Measurements from ENCODE around the gene TUBA4A.
"Not testable (repeated sequence)": the region's sequence is repeated elsewhere in the genome, so short reads cannot be mapped to it uniquely, and the experiment has no call there.

TUBA4A gene
- 155 to 242 reads per million in 2 donors for total RNA-seq

DNA sequence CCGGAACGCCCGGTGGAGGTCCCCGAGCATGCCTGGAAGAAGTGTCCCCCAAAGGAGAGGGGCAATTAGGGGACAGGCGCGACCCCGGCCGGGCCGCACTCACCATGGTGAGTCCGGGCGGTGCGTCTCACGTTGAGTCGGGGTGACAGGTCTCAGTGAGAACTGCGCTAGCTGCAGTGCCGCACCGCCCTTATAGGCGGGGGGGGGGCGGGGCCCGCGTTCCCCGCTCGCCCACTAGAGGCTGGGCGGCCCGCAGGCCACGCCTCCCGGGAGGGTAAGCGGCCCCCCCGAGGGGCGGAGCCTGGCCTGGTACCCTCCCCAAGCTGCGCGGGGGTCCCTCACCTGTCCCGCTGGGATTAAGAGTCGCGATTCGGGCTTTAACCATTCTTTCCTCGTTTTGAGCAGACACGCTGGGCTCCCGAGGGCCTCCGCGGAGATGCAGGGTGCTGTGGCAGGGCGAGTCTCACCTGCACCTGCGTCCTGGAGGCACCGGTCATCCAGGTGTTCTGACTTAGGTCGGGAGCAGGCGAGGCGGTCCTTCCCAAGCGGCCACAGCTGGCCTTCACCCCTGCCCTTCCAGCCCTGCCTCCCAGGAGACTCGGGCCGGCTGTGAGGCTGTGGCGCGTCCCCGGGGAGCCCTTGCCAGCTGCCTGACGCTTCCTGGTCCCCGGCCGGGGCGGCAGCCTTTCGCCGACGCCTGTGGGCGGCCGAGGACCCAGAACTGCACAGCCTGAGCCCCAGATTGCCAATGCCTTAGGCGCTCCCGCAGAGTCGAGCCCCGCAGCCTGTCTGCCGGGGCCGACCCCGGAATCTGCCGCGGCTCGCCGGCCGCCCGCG, at the start of gene TUBA4A:
Gene TUBA4A (minus strand): TSS at position 166 of the 837 bp plus-strand sequence. CDS start 60 bp downstream, at position 106.
- peak; percentile 82 to 92 (median 89) for DNase-seq

DNA sequence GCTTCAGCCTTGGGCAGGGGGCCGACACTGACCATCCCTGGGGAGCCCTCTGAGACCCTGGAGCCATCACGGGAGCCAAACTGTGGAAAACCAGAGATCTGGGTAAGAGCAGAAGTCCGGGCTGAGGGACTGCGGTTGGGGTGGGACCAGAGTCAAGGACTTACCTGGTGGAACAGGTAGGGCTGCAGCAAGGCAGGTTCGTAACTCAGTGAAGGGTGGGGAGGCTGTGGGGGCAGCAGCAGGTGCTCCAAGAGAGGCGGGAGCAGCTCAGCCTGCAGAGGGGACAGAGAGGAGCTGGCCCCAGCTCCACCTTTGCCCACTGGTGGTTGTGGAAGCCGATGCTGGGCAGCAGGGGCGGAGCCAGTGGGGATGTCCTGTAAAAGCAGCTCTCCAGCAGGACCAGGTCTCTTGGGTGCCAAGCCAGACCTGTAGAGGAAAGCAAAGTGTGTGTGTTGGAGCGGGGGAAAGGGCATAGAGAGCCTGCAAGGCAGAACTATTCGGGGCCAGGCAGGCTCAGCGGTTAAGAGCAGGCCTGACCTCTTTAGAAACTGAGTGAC, 48.8 kb upstream of the TUBA4A start:
- no peak for DNase-seq

GRCh38 chr2:219300022-219300421, 46.3 kb upstream of the TUBA4A start:
- DNase-seq, result no peak

DNA sequence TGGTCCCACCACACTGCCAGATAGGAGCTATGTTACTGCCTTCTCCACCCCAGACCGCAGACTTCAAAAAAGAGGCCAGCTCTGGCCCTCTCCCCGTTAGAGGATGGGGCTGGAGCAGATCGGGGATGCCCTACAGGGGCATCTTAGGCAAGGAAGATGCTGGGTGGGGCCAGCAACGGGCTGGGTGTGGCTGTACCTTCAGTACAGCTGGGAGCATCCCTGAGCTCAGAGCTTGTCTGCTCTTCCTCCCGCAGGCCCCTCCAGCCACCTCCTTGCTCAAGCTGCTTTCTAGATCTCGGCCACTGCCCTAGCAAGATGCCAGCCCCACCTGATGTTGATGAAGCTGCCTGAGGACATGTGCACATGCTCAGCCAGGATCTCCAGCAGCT, 45.6 kb upstream of the TUBA4A start:
- DNase-seq, result no peak

DNA sequence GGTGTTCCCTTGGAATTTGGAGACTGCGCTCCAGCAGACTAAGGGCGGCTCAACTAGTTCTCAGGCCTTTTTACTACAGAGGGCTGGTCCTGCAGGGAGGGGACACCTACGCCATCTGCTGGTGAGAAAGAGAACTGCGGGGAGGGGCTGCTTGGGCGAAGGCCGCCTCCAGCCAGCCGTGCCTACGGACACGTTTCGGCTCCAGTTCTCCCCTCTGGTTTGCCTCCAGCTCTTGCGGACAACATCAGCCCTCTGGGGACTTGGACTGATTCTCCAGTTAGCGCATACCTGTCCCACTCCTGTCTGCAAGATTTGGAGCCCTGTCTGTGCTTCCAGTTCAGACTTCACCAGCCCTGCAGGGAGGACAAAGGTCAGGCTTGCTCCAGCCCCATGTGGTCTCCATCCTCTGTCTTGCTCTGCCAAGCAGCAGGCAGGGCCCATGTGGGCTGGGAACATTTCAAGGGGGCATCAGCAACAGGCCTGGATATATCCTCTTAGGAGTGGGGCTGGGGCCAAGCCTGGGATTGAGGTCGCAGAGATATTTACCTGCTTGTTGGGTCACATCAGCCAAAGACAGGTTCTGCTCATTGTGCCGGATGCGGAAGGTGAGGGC, 45.1 kb upstream of the TUBA4A start:
- peak; percentile 64 to 91 (median 76) for DNase-seq

- DNase-seq, result no peak
Observed at GRCh38 chr2:219297766-219298456, 44.2 kb upstream of the TUBA4A start.

DNA sequence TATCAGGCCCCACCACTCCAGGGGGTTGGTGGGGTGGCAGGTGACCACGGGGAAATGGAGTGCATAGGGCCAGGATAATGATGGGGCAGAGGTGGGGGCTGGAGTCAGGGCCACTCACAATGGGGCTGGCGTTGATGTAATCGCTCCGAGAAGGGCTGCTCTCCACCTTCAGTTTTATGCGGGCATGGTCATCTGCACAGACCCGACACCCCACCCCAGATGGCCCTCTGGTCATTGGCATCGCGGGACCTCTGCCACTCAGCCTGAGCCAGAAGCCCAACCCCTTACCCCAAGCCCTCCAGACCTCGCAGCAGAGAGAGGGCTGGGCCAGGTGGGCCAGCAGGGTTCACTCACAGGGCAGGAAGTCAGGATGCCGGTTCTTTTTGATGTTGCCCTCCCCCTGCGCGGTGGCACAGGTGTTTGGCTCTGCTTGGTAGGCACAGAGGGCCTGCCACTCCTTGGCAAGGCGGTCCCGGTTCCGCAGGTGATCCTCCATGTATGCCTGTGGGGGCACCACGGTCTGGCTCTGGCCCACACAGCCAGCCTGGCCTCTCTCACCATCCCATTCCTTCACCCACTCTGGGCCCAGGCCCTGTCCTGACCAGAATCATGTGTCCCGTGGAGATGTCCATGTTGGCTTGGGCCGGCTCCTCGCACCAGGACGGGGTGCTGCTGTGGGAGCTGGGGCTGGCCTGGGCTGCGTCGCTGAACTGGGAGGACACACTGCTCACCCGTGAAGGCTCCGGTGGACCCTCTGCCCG, 43.1 kb upstream of the TUBA4A start:
- no peak for DNase-seq

DNA sequence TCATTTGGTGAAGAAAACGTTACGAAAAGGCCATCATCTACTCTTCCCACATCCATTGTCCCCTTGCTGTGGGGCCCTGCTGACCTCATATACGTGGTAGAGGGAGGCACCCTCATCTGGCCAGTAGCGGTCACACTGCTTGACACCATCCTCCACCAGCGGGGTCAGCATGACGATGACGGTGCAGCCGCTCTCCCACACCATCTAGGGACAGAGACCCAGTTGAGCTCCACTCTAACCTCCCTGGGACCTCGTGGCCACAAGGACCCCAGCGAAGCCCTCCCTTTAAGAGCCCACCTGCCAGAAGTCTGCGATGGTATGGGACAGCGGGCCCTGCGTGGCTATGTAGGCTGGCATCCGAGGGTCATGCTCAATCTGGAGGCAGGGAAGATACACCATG, 42.4 kb upstream of the TUBA4A start:
- DNase-seq, result no peak

DNA sequence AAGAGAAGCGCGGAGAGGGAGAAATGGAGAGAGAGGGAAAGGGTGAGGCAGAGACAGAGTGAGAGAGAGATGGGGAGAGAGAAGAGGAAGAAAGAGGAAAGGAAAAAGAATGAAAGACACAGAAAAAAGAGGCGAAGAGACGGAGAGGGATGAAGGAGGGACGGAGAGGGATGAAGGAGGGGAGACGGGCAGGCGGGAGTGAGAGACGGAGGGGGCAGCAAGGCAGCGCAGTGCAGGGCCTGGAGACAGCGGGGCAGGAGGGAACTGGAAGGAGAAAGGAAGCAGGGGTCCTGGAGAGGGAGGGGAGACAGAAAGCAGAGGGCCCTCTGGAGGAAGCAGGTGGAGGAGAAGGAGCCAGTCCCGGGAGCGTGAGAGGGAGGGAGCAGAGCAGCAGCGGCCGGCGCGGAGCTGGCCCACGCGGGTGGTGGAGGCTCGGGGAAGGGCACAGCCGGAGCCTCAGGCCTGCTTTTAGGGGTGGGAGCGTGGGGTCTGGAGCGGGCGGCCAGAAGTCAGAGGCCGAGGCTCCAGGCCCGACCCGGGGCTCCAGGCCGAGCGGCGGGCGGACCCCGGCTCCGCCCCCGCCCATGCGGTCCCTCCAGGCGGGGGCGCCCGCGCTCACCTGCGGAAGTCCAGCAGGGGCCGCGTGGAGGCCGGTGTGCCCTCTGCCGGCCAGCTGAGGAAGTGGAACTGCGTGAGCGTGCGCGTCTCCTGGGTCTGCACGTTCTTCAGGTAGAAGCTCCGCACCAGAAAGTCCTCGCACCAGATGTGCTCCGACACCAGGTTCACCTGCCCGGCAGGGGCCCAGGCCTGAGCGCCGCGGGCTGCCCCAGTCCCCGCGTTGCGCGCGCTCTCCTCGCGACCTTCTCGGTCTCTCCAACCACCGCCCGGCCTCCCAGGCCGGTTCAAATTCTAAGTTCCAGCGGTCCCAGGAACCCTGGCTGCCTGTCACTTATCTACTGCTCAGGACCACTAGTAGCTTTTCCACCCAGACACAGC, 40.9 kb upstream of the TUBA4A start:
- DNase-seq, result peak; percentile 82 to 89 (median 84)

DNA sequence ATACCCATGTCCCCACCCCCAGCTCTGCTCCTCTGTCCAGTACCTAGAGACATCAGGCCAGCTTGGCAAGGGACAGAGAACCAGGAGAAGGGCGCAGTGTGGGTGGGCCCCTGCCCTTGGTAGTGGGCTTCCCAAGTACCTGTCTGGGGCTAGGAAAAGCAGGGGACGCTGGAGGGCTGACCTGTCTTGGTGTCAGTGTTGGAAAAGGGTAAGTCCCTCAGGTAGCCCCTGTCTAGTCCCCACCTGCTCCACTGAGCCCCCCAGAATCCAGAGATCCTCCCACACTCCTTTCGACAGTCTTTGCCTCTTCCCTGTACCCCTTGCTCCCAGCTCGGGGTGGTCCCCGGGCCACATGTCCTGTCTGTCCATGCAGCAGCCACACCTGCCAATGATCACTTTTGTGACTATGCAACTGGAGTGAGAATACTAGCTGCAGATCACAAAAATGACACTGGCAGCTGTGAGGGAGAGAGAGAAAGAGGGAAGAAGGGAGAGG, 40.1 kb upstream of the TUBA4A start:
- no peak for DNase-seq

DNA sequence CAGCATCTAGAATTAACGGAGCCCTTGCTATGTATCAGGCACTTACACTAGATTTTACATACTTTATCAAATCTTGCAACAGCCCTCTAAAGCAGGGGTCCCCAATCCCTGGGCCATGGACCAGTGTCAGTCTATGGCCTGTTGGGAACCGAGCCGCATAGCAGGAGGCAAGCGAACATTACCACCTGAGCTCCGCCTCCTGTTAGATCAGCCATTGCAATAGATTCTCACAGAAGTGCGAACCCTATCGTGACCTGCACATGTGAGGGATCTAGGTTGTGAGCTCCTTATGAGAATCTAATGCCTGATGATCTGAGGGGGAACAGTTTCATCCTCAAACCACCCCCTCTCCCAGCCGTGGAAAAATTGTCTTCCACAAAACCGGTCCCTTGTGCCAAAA, 38.9 kb upstream of the TUBA4A start:
- DNase-seq, result no peak

GRCh38 chr2:219291910-219292490, 38.3 kb upstream of the TUBA4A start:
- no peak for DNase-seq

DNA sequence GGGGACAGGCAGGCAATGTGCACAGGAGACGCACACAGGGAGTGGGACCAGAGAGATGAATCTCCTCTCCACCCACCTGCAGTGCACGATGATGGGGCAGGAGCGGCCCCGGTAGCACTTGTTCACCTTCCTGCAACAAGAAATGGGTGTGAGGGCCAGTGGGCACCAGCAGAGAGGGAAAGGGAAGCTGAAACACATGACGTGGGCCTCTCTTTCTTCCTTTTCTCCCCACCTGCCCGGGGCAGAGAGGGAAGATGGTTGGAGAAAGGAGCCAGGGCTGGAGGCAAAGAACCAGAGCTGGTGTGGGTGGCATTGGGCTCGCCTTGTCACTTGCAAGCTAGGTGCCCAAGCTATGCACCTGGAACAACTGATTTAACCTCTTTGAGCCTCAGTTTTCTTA, 37.7 kb upstream of the TUBA4A start:
- no peak for DNase-seq

DNA sequence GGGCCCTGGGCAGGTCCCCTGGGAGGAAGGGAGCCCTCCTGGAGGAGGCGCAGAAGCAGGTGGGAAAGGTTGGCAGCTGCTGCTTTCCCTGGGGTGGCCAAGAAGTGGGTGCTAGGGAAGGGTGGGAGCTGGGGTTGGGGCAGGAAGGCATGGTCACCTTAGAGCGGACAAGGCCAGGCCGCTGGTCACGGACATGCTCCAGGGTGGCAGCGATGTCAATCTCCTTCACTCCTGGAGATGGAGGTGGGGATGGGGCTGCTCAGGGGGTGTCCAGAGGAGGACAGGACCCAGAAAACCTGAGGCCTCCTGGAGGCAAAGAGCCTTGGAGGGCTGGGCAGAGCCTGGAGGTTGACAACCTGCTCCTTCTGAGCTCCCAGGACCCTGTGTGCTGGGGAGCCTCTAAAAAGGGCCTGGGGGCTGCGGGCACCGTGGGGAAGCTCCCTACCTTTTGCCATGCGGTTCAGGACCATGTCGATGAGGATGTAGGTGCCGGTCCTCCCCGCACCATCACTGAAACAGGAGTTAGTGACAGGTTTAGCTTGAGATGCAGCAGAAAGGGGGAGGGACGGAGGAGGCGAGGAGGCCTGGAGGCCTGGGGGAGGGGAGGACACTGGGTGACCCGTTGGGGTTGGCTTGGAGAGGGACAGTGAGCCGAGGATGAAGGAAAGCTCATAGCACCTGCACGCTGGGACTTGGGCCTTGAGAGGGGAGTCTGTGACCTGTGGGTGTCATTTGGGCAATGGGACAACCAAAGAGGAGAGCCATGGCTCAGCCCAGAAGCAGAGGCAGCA, 36.9 kb upstream of the TUBA4A start:
- no peak for DNase-seq

GRCh38 chr2:219289537-219290361, 36.0 kb upstream of the TUBA4A start:
- DNase-seq, result no peak

DNA sequence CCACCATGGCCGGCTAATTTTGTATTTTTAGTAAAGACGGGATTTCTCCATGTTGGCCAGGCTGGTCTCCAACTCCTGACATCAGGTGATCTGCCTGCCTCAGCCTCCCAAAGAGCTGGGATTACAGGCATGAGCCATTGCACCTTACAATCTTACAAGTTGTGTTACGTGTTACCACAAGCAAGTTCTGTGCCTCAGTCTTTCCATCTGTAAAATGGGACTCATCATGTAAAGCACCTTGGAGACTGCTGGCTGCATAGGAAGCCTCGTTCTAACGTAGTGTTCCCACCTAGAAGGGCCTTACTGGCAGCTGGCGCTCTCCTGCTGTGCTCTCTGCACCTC, 35.4 kb upstream of the TUBA4A start:
- DNase-seq, result no peak

- DNase-seq, result no peak
Observed at GRCh38 chr2:219287580-219288265, 34.0 kb upstream of the TUBA4A start.

DNA sequence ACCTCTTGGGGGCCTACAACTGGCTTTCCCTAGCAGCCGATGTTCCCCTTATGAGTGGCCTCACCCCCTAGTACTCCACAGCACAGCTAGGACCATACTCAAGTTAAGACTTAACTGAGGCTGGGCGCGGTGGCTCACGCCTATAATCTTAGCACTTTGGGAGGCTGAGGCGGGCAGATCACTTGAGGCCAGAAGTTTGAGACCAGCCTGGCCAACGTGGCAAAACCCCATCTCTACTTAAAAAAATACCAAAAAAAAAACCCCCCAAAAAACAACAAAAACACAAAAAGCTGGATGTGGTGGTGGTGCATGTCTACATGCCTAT, 33.4 kb upstream of the TUBA4A start:
- DNase-seq, result not testable (repeated sequence)
